CD4-positive, alpha-beta T cell treated with Interleukin-2 at 100 ng/mL for 4 hours (primary cell): ENCODE results near the gene GRPEL2.
"Not testable (repeated sequence)": the region's sequence is repeated elsewhere in the genome, so short reads cannot be mapped to it uniquely, and the experiment has no call there.

ENCODE experiments used
- DNase-seq: peaks from one replicate; pipeline ENCODE4 v3.0.0-alpha.2; 2020; ENCODE audit warnings: low spot score

GRPEL2 gene

GRCh38 chr5:149376711-149377447 is 31.6 kb downstream of the GRPEL2 start:
- no peak for DNase-seq

- DNase-seq, result no peak
These were observed 33.0 kb downstream of the GRPEL2 start for GRCh38 chr5:149378241-149378820.

GRCh38 chr5:149379177-149379761 is 34.0 kb downstream of the GRPEL2 start, which contains the start of gene IL17B:
Gene IL17B, minus strand, starts transcription at chr5:149379292. Its CDS starts 67 bp downstream, at chr5:149379225.
- no peak for DNase-seq

- no peak for DNase-seq
These were observed 34.6 kb downstream of the GRPEL2 start for GRCh38 chr5:149379818-149380374.

- no peak for DNase-seq
These were observed 35.3 kb downstream of the GRPEL2 start for GRCh38 chr5:149380466-149381121.

GRCh38 chr5:149381261-149381985 is 36.1 kb downstream of the GRPEL2 start:
- DNase-seq, result no peak

- peak; percentile 68 for DNase-seq
These were observed 36.7 kb downstream of the GRPEL2 start for GRCh38 chr5:149381986-149382338.

GRCh38 chr5:149382517-149383220 is 37.4 kb downstream of the GRPEL2 start:
- no peak for DNase-seq

GRCh38 chr5:149383399-149383798 is 38.1 kb downstream of the GRPEL2 start:
- DNase-seq, result no peak

- DNase-seq, result no peak
These were observed 40.9 kb downstream of the GRPEL2 start for GRCh38 chr5:149386166-149386565.

GRCh38 chr5:149387081-149387631 is 41.9 kb downstream of the GRPEL2 start:
- DNase-seq, result no peak

GRCh38 chr5:149387982-149388381 is 42.7 kb downstream of the GRPEL2 start:
- DNase-seq, result no peak

- no peak for DNase-seq
These were observed 43.3 kb downstream of the GRPEL2 start for GRCh38 chr5:149388498-149389190.

GRCh38 chr5:149389552-149390495 is 44.5 kb downstream of the GRPEL2 start:
- no peak for DNase-seq

- DNase-seq, result not testable (repeated sequence)
These were observed 45.8 kb downstream of the GRPEL2 start for GRCh38 chr5:149391076-149391475.

- DNase-seq, result no peak
These were observed 46.2 kb downstream of the GRPEL2 start for GRCh38 chr5:149391524-149391923.

- DNase-seq, result no peak
These were observed 47.4 kb downstream of the GRPEL2 start for GRCh38 chr5:149392718-149393117.

GRCh38 chr5:149394996-149395395 is 49.7 kb downstream of the GRPEL2 start:
- not testable (repeated sequence) for DNase-seq

GRCh38 chr5:149397530-149397929 is 52.2 kb downstream of the GRPEL2 start:
- DNase-seq, result no peak
